ENCODE results near the gene ANKHD1. TPM values are rescaled to one million over a fixed set of nuclear protein-coding genes. Genes with fewer than 3 reads are reported as not detected.

The ANKHD1 gene
- total RNA-seq, 4 donors from 2014 or later = 51.3 to 93.6 (median 72.7) TPM

GRCh38 chr5:140358738-140359310 is 42.8 kb upstream of the ANKHD1 start:
- Histone ChIP-seq H3K27ac (no peak overlapping the region), H3K4me1 (peaks cover 3 to 8% of the 10 kb centered on the region in 2 donors), H3K9me3 (no peaks in the 10 kb centered on the region), H3K27me3 (no peaks in the 10 kb centered on the region), H3K36me3 (no peaks in the 10 kb centered on the region), H3K4me3 (no peak overlapping the region)
- DNase-seq = no peak
- in situ Hi-C loops (cut with MboI; ENCODE audit: low sequenced_read_pairs in 4 of 4) = loop anchor here in 1 of 4 donors (10.0 to 25.0 kb wide), 2 partner anchors 194 to 572 kb away; partner anchors contain the start of gene PSD2
- intact Hi-C loops (cut with DNase I; ENCODE audit: low total_unique reads) = no loop called here
- TF ChIP-seq CTCF (IDR thresholded peaks at IDR 0.05 in 4 of 5, conservative IDR thresholded peaks at IDR 0.05 in 1 of 5) = peak in 1 of 5 experiments; percentile 21
- no peak for TF ChIP-seq POLR2A (IDR thresholded peaks at IDR 0.05)
- no peak for ATAC-seq

- H3K36me3 ChIP-seq = no peaks in the 10 kb centered on the region
- DNase-seq (no peak), ATAC-seq (no peak)
- intact Hi-C loops (cut with DNase I; ENCODE audit: low total_unique reads) (no loop called here), in situ Hi-C loops (cut with MboI; ENCODE audit: low sequenced_read_pairs in 4 of 4) (loop anchor here in 1 of 4 donors (25.0 kb wide), 1 partner anchor 573 kb away; the partner anchor contains the start of gene PSD2)
- H3K27me3 ChIP-seq = no peaks in the 10 kb centered on the region
- no peak for TF ChIP-seq CTCF (IDR thresholded peaks at IDR 0.05 in 4 of 5, conservative IDR thresholded peaks at IDR 0.05 in 1 of 5)
- TF ChIP-seq POLR2A (IDR thresholded peaks at IDR 0.05) = no peak
- H3K4me1 ChIP-seq = peaks cover 3 to 8% of the 10 kb centered on the region in 2 donors
- no peak within 1 kb of the TSS for H3K27ac ChIP-seq
- H3K4me3 ChIP-seq = no peak within 1 kb of the TSS
- H3K9me3 ChIP-seq = no peaks in the 10 kb centered on the region
Observed at GRCh38 chr5:140360101-140360500, 41.5 kb upstream of the ANKHD1 start, which contains the start of gene SLC4A9. SLC4A9 (plus strand) TSS chr5:140360194; CDS start chr5:140360237, 43 bp downstream.

GRCh38 chr5:140360681-140361479 is 40.8 kb upstream of the ANKHD1 start:
- Histone ChIP-seq H3K4me3 (no peak overlapping the region), H3K36me3 (no peaks in the 10 kb centered on the region), H3K27ac (no peak overlapping the region), H3K9me3 (no peaks in the 10 kb centered on the region), H3K27me3 (no peaks in the 10 kb centered on the region), H3K4me1 (peaks cover 3 to 8% of the 10 kb centered on the region in 2 donors)
- TF ChIP-seq CTCF (IDR thresholded peaks at IDR 0.05 in 4 of 5, conservative IDR thresholded peaks at IDR 0.05 in 1 of 5) (no peak), POLR2A (IDR thresholded peaks at IDR 0.05) (no peak)
- ATAC-seq = no peak
- intact Hi-C loops (cut with DNase I; ENCODE audit: low total_unique reads) (no loop called here), in situ Hi-C loops (cut with MboI; ENCODE audit: low sequenced_read_pairs in 4 of 4) (loop anchor here in 1 of 4 donors (25.0 kb wide), 1 partner anchor 574 kb away; the partner anchor contains the start of gene PSD2)
- no peak for DNase-seq

GRCh38 chr5:140361901-140362300 is 39.7 kb upstream of the ANKHD1 start:
- ATAC-seq = no peak
- TF ChIP-seq CTCF (IDR thresholded peaks at IDR 0.05 in 4 of 5, conservative IDR thresholded peaks at IDR 0.05 in 1 of 5) = no peak
- in situ Hi-C loops (cut with MboI; ENCODE audit: low sequenced_read_pairs in 4 of 4) = loop anchor here in 1 of 4 donors (25.0 kb wide), 1 partner anchor 575 kb away; the partner anchor contains the start of gene PSD2
- H3K9me3 ChIP-seq = no peaks in the 10 kb centered on the region
- peaks cover 3 to 8% of the 10 kb centered on the region in 2 donors for H3K4me1 ChIP-seq
- intact Hi-C loops (cut with DNase I; ENCODE audit: low total_unique reads) = no loop called here
- H3K27ac ChIP-seq = no peak overlapping the region
- no peak overlapping the region for H3K4me3 ChIP-seq
- H3K27me3 ChIP-seq = no peaks in the 10 kb centered on the region
- no peak for DNase-seq
- no peaks in the 10 kb centered on the region for H3K36me3 ChIP-seq

Measured in gastrocnemius medialis (tissue), 4 donors.